Kidney (tissue), 14 donors: ENCODE results near the gene HIVEP3. TPM values are rescaled to one million over a fixed set of nuclear protein-coding genes. Genes with fewer than 3 reads are reported as not detected.

ENCODE experiments used
- DNase-seq, 5 donors: peaks; one replicate each; pipeline ENCODE4 v3.0.0-alpha.2; 2013 to 2020
- FAIRE-seq: peaks from 2 replicates; lab custom pipeline; 2012; peaks lifted over from hg19 to GRCh38; lab: Jason Lieb, UNC
- H3K27ac ChIP-seq, 2 donors: one replicate each; pipeline ENCODE4 v1.7.0; 2013; ENCODE audit warnings: low read depth in 2 of 2, low read length in 2 of 2, inconsistent platforms in 1 of 2
- H3K27me3 ChIP-seq: one replicate; pipeline ENCODE4 v1.7.1; 2013; ENCODE audit warnings: low read length, inconsistent platforms; ENCODE audit not compliant: control insufficient read depth, insufficient read depth
- H3K36me3 ChIP-seq, 3 donors: one replicate each; pipeline versions ENCODE4 v1.7.0 to v1.7.1; 2013; ENCODE audit warnings: low read length in 3 of 3, control low read depth in 1 of 3, inconsistent platforms in 1 of 3; ENCODE audit not compliant: insufficient read depth in 3 of 3, control insufficient read depth in 2 of 3
- H3K4me1 ChIP-seq, 3 donors: one replicate each; pipeline versions ENCODE4 v1.7.0 to v1.7.1; 2013; ENCODE audit warnings: low read length in 3 of 3, inconsistent platforms in 1 of 3, low read depth in 1 of 3; ENCODE audit not compliant: control insufficient read depth in 2 of 3, insufficient read depth in 2 of 3
- H3K4me3 ChIP-seq, 3 donors: one replicate each; pipeline versions ENCODE4 v1.7.0 to v1.8.1; 2013; ENCODE audit warnings: low read length in 3 of 3, control low read depth in 1 of 3, inconsistent platforms in 1 of 3
- H3K9ac ChIP-seq, 3 donors: one replicate each; pipeline versions ENCODE4 v1.7.0 to v1.7.1; 2013; ENCODE audit warnings: low read length in 3 of 3, control low read depth in 1 of 3, inconsistent platforms in 1 of 3
- H3K9me3 ChIP-seq, 3 donors: one replicate each; pipeline versions ENCODE4 v1.7.0 to v1.7.1; 2013; ENCODE audit warnings: low read length in 3 of 3, control low read depth in 1 of 3, inconsistent platforms in 1 of 3; ENCODE audit not compliant: control insufficient read depth in 2 of 3, insufficient read depth in 1 of 3
- intact Hi-C: fragments of 100-400 bp; cut with DNase I; formaldehyde crosslinking; loops from one replicate; pipeline ENCODE4 v1.11.1; 2022
- polyA plus RNA-seq: library from polyadenylated mRNA; stranded (reverse); fragments of 350-450 nt; fragmentation: Illumina TruSeq; extraction: RNeasy Lipid Tissue Mini Kit (QIAGEN cat#74804); gene quantifications from one replicate; pipeline ENCODE4 v1.2.3, GENCODE V29; 2014; ENCODE audit warnings: low read depth, low replicate concordance; ENCODE audit not compliant: insufficient read depth
- total RNA-seq: library from RNA; stranded (reverse); fragmentation: NEBNext Ultra II Directional; extraction: Animal tissue kit (Norgen Biotek cat#: 25700); gene quantifications from one replicate; pipeline ENCODE4 v1.2.1, GENCODE V29; 2021
- TF ChIP-seq, protein P1 (sequence below): IDR thresholded peaks from 3 replicates; pipeline ENCODE4 v1.5.1; 2012; ENCODE audit warnings: mild to moderate bottlenecking, moderate library complexity, borderline replicate concordance; ENCODE audit not compliant: insufficient read depth; ENCODE audit errors: extremely low read depth
- donor health status: control.
- donor health status: control.
- donor health status: control.
- donor health status: control.
- donor health status: control.
- donor health status: DM: yes; HTN: yes; CAD: no.
- donor health status: Normal renal cell carcinoma (clear cell type).

HIVEP3 gene
- total and polyA plus RNA-seq, 2 donors from 2014 or later: 3.5 to 11.0 TPM

- intact Hi-C loops: no loop called here
- Histone ChIP-seq H3K27me3 (no peaks in the 10 kb centered on the region), H3K27ac (no peak overlapping the region), H3K9me3 (no peaks in the 10 kb centered on the region), H3K36me3 (no peaks in the 10 kb centered on the region), H3K4me3 (no peak overlapping the region), H3K4me1 (peaks cover 0 to 16% (median 8%) of the 10 kb centered on the region in 3 donors), H3K9ac (no peak overlapping the region)
- DNase-seq: no peak
- TF ChIP-seq, protein P1, sequence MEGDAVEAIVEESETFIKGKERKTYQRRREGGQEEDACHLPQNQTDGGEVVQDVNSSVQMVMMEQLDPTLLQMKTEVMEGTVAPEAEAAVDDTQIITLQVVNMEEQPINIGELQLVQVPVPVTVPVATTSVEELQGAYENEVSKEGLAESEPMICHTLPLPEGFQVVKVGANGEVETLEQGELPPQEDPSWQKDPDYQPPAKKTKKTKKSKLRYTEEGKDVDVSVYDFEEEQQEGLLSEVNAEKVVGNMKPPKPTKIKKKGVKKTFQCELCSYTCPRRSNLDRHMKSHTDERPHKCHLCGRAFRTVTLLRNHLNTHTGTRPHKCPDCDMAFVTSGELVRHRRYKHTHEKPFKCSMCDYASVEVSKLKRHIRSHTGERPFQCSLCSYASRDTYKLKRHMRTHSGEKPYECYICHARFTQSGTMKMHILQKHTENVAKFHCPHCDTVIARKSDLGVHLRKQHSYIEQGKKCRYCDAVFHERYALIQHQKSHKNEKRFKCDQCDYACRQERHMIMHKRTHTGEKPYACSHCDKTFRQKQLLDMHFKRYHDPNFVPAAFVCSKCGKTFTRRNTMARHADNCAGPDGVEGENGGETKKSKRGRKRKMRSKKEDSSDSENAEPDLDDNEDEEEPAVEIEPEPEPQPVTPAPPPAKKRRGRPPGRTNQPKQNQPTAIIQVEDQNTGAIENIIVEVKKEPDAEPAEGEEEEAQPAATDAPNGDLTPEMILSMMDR: no peak
- no peak for FAIRE-seq
Measured at GRCh38 chr1:41819843-41820242, 98.9 kb downstream of the HIVEP3 start.

DNA sequence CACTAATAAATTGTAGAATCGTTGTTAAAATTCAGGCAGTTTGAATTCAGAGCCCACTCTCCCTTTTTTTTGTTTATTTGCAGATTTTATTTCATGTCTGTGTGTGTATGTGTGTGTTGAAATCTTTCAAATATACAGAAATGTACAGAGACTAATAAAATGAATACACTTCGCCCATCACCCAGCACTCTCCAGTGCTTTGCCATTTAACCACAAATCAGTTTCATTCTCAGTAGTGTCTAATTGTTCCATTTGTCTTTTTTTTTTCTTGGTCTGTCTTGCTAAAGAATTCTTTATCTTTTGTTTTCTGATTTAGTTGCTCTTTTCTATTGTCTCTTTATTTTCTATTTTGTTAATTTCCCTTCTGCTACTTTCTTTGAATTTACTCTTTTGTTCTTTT lies 99.7 kb downstream of the HIVEP3 start:
- intact Hi-C loops: no loop called here
- Histone ChIP-seq H3K9ac (no peak overlapping the region), H3K4me1 (peaks cover 0 to 11% (median 8%) of the 10 kb centered on the region in 3 donors), H3K4me3 (no peak overlapping the region), H3K9me3 (no peaks in the 10 kb centered on the region), H3K27me3 (no peaks in the 10 kb centered on the region), H3K27ac (no peak overlapping the region), H3K36me3 (no peaks in the 10 kb centered on the region)
- no peak for DNase-seq
- FAIRE-seq: no peak
- TF ChIP-seq, protein P1: no peak

GRCh38 chr1:41816061-41816460 lies 102.7 kb downstream of the HIVEP3 start:
- Histone ChIP-seq H3K27ac (no peak overlapping the region), H3K9me3 (no peaks in the 10 kb centered on the region), H3K27me3 (no peaks in the 10 kb centered on the region), H3K9ac (no peak overlapping the region), H3K4me3 (no peak overlapping the region), H3K4me1 (no peaks in the 10 kb centered on the region), H3K36me3 (no peaks in the 10 kb centered on the region)
- DNase-seq (no peak), FAIRE-seq (no peak)
- TF ChIP-seq, protein P1: no peak
- intact Hi-C loops: no loop called here
